DOHH2 (cell line): Measurements from ENCODE around the gene ZSWIM6.

Experiments used
- H3F3A ChIP-seq: fragments of 200-600 bp; sonication (generic), shearing (Covaris generic); 2 replicates; pipeline ENCODE4 v1.6.0; 2016; ENCODE audit warnings: antibody characterized with exemption, mild to moderate bottlenecking; ENCODE audit not compliant: control insufficient read depth, insufficient read depth
- H3K27ac ChIP-seq: fragments of 200-600 bp; sonication (generic); 2 replicates; pipeline ENCODE4 v1.5.1; 2014; ENCODE audit warnings: low read depth, mild to moderate bottlenecking, low read length, moderate library complexity
- H3K27me3 ChIP-seq: fragments of 200-600 bp; sonication (generic); 2 replicates; pipeline ENCODE4 v1.6.1; 2014; ENCODE audit warnings: mild to moderate bottlenecking, low read length, mixed read lengths; ENCODE audit not compliant: control insufficient read depth
- H3K36me3 ChIP-seq: fragments of 200-600 bp; sonication (generic); 2 replicates; pipeline ENCODE4 v1.6.1; 2014; ENCODE audit warnings: mild to moderate bottlenecking, low read length, moderate library complexity, mixed read lengths; ENCODE audit not compliant: control insufficient read depth
- H3K4me1 ChIP-seq: fragments of 200-600 bp; sonication (generic); 2 replicates; pipeline ENCODE4 v1.6.1; 2014; ENCODE audit warnings: mild to moderate bottlenecking, low read length, mixed read lengths; ENCODE audit not compliant: control insufficient read depth
- H3K4me2 ChIP-seq: fragments of 200-600 bp; sonication (generic); 2 replicates; pipeline ENCODE4 v1.6.0; 2014; ENCODE audit warnings: mild to moderate bottlenecking, low read length, moderate library complexity
- H3K4me3 ChIP-seq: fragments of 200-600 bp; sonication (generic); 2 replicates; pipeline ENCODE4 v1.5.1; 2014; ENCODE audit warnings: mild to moderate bottlenecking, low read length, mixed read lengths
- H3K79me2 ChIP-seq: fragments of 200-600 bp; sonication (generic); 2 replicates; pipeline ENCODE4 v1.6.1; 2014; ENCODE audit warnings: mild to moderate bottlenecking, low read length, mixed read lengths; ENCODE audit not compliant: control insufficient read depth
- H3K9me2 ChIP-seq: fragments of 200-600 bp; sonication (generic); replicated peaks from 2 replicates; pipeline ENCODE4 v1.6.1; 2014; ENCODE audit warnings: mild to moderate bottlenecking, low read length, mixed read lengths; ENCODE audit not compliant: control insufficient read depth
- H3K9me3 ChIP-seq: fragments of 200-600 bp; sonication (generic); 2 replicates; pipeline ENCODE4 v1.6.1; 2014; ENCODE audit warnings: antibody characterized with exemption, low read length, mixed read lengths; ENCODE audit not compliant: control insufficient read depth, insufficient read depth
- H4K20me1 ChIP-seq: fragments of 200-600 bp; sonication (generic); 2 replicates; pipeline ENCODE4 v1.6.0; 2014; ENCODE audit warnings: low read depth, mild to moderate bottlenecking, antibody characterized with exemption, low read length, moderate library complexity; ENCODE audit not compliant: control insufficient read depth, insufficient read depth
- EZH2phosphoT487 ChIP-seq: fragments of 200-600 bp; sonication (generic); IDR thresholded peaks from 2 replicates; pipeline ENCODE4 v1.6.1; 2017; ENCODE audit warnings: borderline replicate concordance, mild to moderate bottlenecking, antibody characterized with exemption, low read length, moderate library complexity, mixed read lengths
- TF ChIP-seq, protein P1 (sequence below): fragments of 200-600 bp; sonication (generic); IDR thresholded peaks from one replicate; pipeline ENCODE4 v1.5.1; 2014; ENCODE audit warnings: antibody characterized with exemption, mild to moderate bottlenecking, low read depth, low read length; ENCODE audit not compliant: poor library complexity, severe bottlenecking

ZSWIM6 gene

DNA sequence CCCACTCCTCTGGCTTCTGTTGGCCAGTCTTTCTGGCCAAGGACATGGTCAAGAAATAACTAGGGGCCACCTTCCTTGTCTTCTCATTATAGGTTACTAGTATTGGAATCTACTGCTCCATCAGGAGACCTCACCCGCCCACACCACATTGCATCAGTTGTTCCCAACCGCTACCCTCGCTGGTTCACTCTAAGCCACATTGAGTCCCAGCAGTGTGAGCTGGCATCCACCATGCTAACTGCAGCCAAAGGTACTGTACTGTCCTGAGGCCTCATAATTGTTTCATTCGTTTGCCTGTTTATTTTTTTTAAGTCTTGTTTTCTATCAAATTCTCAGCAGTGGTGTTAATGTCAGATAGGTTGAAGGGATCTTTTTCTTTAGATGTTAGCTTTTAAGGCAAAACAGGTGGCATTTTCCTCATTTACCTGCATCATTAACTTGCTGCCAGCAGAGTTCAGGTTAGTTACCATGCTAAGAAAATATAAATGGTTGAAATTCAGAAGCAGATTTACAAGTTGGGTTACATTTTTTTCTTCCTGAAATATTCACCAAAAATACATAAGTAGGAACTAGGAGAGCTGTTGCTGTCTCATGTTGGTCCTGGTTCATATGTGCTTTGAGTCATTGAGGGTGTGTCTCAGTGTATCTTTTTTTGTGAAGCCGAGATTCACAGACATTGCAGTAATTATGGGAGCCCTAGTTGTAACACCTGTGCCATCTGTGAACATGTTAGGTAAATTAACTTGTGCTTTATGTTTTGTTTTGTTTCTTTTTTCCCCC is 206.9 kb downstream of the ZSWIM6 start:
- no peaks in the 10 kb centered on the region for H3K79me2 ChIP-seq
- H3K27ac ChIP-seq: no peak overlapping the region
- no peak overlapping the region for H3K4me3 ChIP-seq
- no peaks in the 10 kb centered on the region for H4K20me1 ChIP-seq
- H3F3A ChIP-seq: no peaks in the 10 kb centered on the region
- no peaks in the 10 kb centered on the region for H3K9me2 ChIP-seq
- no peaks in the 10 kb centered on the region for H3K27me3 ChIP-seq
- H3K9me3 ChIP-seq: no peaks in the 10 kb centered on the region
- H3K4me2 ChIP-seq: no peak overlapping the region
- TF ChIP-seq, protein P1, sequence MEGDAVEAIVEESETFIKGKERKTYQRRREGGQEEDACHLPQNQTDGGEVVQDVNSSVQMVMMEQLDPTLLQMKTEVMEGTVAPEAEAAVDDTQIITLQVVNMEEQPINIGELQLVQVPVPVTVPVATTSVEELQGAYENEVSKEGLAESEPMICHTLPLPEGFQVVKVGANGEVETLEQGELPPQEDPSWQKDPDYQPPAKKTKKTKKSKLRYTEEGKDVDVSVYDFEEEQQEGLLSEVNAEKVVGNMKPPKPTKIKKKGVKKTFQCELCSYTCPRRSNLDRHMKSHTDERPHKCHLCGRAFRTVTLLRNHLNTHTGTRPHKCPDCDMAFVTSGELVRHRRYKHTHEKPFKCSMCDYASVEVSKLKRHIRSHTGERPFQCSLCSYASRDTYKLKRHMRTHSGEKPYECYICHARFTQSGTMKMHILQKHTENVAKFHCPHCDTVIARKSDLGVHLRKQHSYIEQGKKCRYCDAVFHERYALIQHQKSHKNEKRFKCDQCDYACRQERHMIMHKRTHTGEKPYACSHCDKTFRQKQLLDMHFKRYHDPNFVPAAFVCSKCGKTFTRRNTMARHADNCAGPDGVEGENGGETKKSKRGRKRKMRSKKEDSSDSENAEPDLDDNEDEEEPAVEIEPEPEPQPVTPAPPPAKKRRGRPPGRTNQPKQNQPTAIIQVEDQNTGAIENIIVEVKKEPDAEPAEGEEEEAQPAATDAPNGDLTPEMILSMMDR: no peak
- no peak for TF ChIP-seq EZH2phosphoT487
- H3K36me3 ChIP-seq: no peaks in the 10 kb centered on the region
- no peaks in the 10 kb centered on the region for H3K4me1 ChIP-seq

DNA sequence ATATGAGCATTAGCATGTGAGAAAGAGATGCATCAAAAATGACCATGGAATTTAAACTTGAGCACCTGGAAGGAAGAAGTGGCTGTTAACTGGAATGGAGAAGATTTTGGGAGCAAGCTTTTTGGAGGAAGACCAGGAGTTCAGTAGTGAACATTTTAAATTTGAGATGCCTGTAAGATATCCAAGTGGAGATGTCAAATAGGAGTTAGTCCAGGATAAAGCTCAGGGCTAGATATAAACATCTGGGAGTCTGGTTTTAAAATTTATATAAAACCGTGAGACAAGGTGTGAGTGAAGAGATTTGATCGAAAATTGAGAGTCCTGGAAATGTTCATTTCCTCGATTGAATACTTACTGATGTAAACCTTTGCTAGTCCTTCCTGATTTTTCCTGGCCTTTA is 217.5 kb downstream of the ZSWIM6 start:
- Histone ChIP-seq H3K4me2 (no peak overlapping the region), H3K9me3 (no peaks in the 10 kb centered on the region), H3K4me1 (no peaks in the 10 kb centered on the region), H3K79me2 (no peaks in the 10 kb centered on the region), H3K27ac (no peak overlapping the region), H3K27me3 (no peaks in the 10 kb centered on the region), H4K20me1 (no peaks in the 10 kb centered on the region), H3K36me3 (no peaks in the 10 kb centered on the region), H3K4me3 (no peak overlapping the region), H3K9me2 (no peaks in the 10 kb centered on the region), H3F3A (no peaks in the 10 kb centered on the region)
- TF ChIP-seq, protein P1: no peak
- TF ChIP-seq EZH2phosphoT487: no peak

DNA sequence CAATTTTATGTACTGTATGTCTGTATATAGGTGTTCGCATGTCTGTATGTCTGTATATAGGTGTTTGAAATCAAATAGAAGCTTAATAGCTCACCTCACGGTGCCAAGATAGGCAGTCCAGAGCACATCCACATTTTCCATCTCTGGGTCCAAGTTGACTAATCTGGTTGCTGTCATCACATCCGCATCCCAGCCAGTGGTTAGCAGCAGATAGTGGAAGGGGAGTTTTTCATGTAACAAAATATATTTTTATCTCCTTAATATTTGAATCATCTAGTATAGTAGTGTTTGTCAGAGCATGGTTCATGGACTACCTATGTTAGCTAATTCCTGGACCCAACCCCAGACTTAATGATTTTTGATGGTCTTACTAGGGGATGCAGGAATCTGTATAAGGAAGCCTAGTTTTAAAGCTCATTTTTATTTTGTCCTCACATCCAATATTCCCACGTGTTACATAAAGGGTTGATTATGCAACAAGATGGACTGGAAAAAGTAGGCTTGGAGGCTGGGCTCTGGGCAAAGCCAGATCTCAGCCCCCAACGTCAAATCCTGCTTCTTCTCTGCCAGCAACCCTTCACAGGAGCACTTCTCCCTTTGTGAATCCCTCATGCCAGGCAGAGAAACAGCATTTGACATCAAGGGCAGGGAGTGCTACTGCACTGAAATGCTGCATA is 219.7 kb downstream of the ZSWIM6 start:
- H3K4me3 ChIP-seq: no peak overlapping the region
- H3K79me2 ChIP-seq: no peaks in the 10 kb centered on the region
- no peaks in the 10 kb centered on the region for H3K9me2 ChIP-seq

More for the DNA sequence above, 219.7 kb downstream of the ZSWIM6 start:
- TF ChIP-seq, protein P1: no peak
- no peak for TF ChIP-seq EZH2phosphoT487
- Histone ChIP-seq H3F3A (no peaks in the 10 kb centered on the region), H3K4me1 (no peaks in the 10 kb centered on the region), H4K20me1 (no peaks in the 10 kb centered on the region), H3K27ac (no peak overlapping the region), H3K27me3 (no peaks in the 10 kb centered on the region), H3K4me2 (no peak overlapping the region), H3K36me3 (no peaks in the 10 kb centered on the region), H3K9me3 (no peaks in the 10 kb centered on the region)
